ENCODE results near the gene CPHXL2. TPM values are rescaled to one million over a fixed set of nuclear protein-coding genes. Genes with fewer than 3 reads are reported as not detected.

CPHXL2 gene
- polyA plus RNA-seq, 3 donors = 0.11 to 0.16 TPM; not detected in 1

DNA sequence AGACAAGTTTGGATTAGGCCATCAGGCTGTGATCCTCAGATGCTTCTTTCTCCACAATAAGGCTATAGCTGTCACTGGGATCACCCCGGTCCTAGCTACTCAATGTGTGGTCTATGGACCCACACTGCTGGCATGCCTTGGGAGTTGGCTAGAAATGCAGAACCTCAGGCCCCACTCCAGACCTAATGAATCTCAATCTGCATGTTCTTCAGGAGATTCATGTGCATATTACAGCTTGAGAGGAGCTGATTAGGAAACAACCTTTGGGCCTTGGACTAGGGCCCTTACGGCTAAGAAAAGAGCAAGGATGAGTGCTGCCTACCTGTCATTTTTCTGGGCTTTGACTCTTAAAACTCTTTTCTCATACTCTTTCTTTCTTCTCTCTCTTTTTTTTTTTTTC, 61.2 kb downstream of the CPHXL2 start:
- DNase-seq (ENCODE audit: extremely low read depth in 1 of 11, low read depth in 9 of 11, low spot score in 4 of 11) = no peak

DNA sequence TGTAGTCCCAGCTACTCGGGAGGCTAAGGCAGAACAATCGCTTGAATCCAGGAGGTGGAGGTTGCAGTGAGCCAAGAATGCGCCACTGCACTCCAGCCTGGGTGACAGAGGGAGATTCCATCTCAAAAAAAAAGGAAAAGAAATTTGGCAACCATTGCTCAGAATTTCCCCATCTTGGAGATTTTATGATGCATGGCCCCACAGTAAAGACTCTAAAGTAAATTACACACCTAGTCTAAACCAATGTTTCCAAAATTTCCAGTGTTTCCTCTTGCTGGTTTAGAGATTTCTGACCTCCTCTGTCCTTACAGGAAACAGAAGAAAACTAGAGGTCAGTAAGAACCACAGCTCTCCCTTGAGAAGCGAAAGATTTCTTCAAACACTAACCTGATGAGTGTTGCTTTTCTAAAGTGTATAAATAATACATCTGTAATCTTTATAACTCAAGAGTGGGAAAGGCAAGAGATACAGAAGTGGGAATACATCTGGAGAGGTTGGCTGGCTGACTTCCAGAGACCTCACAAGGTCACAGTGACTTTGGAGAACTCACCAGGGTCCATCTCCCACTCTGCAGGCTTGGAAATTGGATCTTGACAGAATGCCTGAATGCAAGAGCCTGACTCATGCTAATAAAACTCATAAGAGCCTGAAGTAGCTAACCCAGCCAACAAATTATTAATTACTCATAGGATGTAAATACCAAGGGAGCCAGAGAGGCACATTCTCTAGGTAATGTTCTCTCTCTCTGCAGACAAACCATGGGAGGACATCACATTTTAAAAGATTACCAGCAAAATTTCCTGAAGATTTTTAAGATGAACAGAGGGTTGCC, 62.5 kb downstream of the CPHXL2 start:
- no peak for DNase-seq (ENCODE audit: extremely low read depth in 1 of 11, low read depth in 9 of 11, low spot score in 4 of 11)

Other genes with a start within 250 kb of the CPHXL2 start
- 100 to 1,000 TPM; 156 to 197 (median 173) TPM for gene CFDP1, start 243.5 kb downstream of the CPHXL2 start, polyA plus RNA-seq (ENCODE audit: insufficient read length in 3 of 3)
- gene TMEM170A, start 212.3 kb downstream of the CPHXL2 start, polyA plus RNA-seq (ENCODE audit: insufficient read length in 3 of 3) = 10 to 100 TPM; 34.9 to 45.0 (median 41.9) TPM
- gene CHST6, start 181.6 kb downstream of the CPHXL2 start, polyA plus RNA-seq (ENCODE audit: insufficient read length in 3 of 3) = 1 to 10 TPM in 1 of 3 donors, under 1 TPM in 2; 0.65 to 1.1 (median 0.81) TPM
- gene CHST5, start 140.9 kb downstream of the CPHXL2 start, polyA plus RNA-seq (ENCODE audit: insufficient read length in 3 of 3) = under 1 TPM; 0.42 to 0.94 (median 0.70) TPM
- gene TMEM231, start 120.8 kb downstream of the CPHXL2 start, polyA plus RNA-seq (ENCODE audit: insufficient read length in 3 of 3) = 10 to 100 TPM; 18.3 to 24.9 (median 19.2) TPM
- gene GABARAPL2, start 110.6 kb downstream of the CPHXL2 start, polyA plus RNA-seq (ENCODE audit: insufficient read length in 3 of 3) = 100 to 1,000 TPM; 171 to 185 (median 175) TPM
- 10 to 100 TPM; 44.4 to 54.9 (median 49.3) TPM for gene ADAT1, start 53.7 kb downstream of the CPHXL2 start, polyA plus RNA-seq (ENCODE audit: insufficient read length in 3 of 3)
- 100 to 1,000 TPM; 126 to 150 (median 137) TPM for gene KARS1, start 29.3 kb downstream of the CPHXL2 start, polyA plus RNA-seq (ENCODE audit: insufficient read length in 3 of 3)
- gene TERF2IP, start 29.2 kb downstream of the CPHXL2 start, polyA plus RNA-seq (ENCODE audit: insufficient read length in 3 of 3) = 10 to 100 TPM; 78.8 to 87.5 (median 84.1) TPM
- gene DUXB, start 24.5 kb upstream of the CPHXL2 start, polyA plus RNA-seq (ENCODE audit: insufficient read length in 3 of 3) = under 1 TPM in 2 of 3 donors, not detected in 1; 0.17 to 0.18 TPM
- gene CPHXL, start 49.5 kb upstream of the CPHXL2 start, polyA plus RNA-seq (ENCODE audit: insufficient read length in 3 of 3) = not detected

Data from renal cortex interstitium (tissue), 11 donors.